Adrenal gland (tissue), 12 donors: ENCODE results near the gene CACNA1C. TPM values are rescaled to one million over a fixed set of nuclear protein-coding genes. Genes with fewer than 3 reads are reported as not detected.

Source experiments
- DNase-seq, 7 donors: peaks; one replicate each; pipeline ENCODE4 v3.0.0-alpha.2; 2019 to 2020
- H3K27ac ChIP-seq, 5 donors: fragments of 200-600 bp; sonication (generic) in 4 of 5; 1 replicate in 3 of 5; 2 replicates in 2 of 5; pipeline versions ENCODE4 v1.5.1 to v1.8.0; 2016 to 2020; ENCODE audit warnings: mild to moderate bottlenecking in 1 of 5
- H3K27me3 ChIP-seq: fragments of 200-600 bp; 2 replicates; pipeline ENCODE4 v1.8.0; 2021
- H3K36me3 ChIP-seq, 2 donors: fragments of 200-600 bp; replicated peaks in 1 of 2; 1 replicate in 1 of 2; 2 replicates in 1 of 2; pipeline versions ENCODE4 v1.5.1 to v1.8.0; 2018 to 2022
- H3K4me1 ChIP-seq, 2 donors: fragments of 200-600 bp; replicated peaks in 1 of 2; 1 replicate in 1 of 2; 2 replicates in 1 of 2; pipeline versions ENCODE4 v1.5.1 to v1.8.0; 2018 to 2021
- H3K4me3 ChIP-seq, 4 donors: fragments of 200-600 bp; sonication (generic) in 3 of 4; one replicate each; pipeline ENCODE4 v1.5.1; 2016 to 2018
- H3K9me3 ChIP-seq, 3 donors: fragments of 200-600 bp; sonication (generic) in 1 of 3; replicated peaks in 1 of 3; 1 replicate in 2 of 3; 2 replicates in 1 of 3; pipeline versions ENCODE4 v1.5.1 to v1.8.0; 2016 to 2021
- POLR2A ChIP-seq, 2 donors: fragments of 450-650 bp; IDR thresholded peaks; one replicate each; pipeline ENCODE4 v1.6.1; 2017; ENCODE audit warnings: antibody characterized with exemption in 2 of 2, mild to moderate bottlenecking in 2 of 2, moderate library complexity in 1 of 2
- WGBS, 4 donors: extraction: QIAGEN DNeasy Blood & Tissue Kit in 2 of 4; methylation state at CpG; one replicate each; pipeline versions ENCODE4 v1.1.5 to v1.1.7; 2013 to 2017; 5-methylcytosine and 5-hydroxymethylcytosine counted together
- intact Hi-C, 2 donors: fragments of 100-400 bp; cut with DNase I; formaldehyde crosslinking; loops; one replicate each; pipeline versions ENCODE4 v1.14.1 to v1.15.0; 2022 to 2023
- polyA plus RNA-seq, 3 donors: library from polyadenylated mRNA; stranded (reverse); fragments of 200-250 nt in 2 of 3; fragments of 350-450 nt in 1 of 3; fragmentation: Illumina TruSeq in 1 of 3; extraction: RNeasy Lipid Tissue Mini Kit (QIAGEN cat#74804) in 1 of 3; gene quantifications; one replicate each; pipeline ENCODE4 v1.2.3, GENCODE V29; 2013 to 2014
- total RNA-seq, 9 donors: library from RNA; depleted of rRNA in 4 of 9; stranded (reverse); fragments of >200 nt in 4 of 9; fragments of 120-200 nt in 1 of 9; fragmentation: NEBNext Ultra II Directional in 1 of 9; extraction: Animal tissue kit (Norgen Biotek cat#: 25700) in 1 of 9; gene quantifications; one replicate each; pipeline versions ENCODE4 v1.1.0 to v1.2.4, GENCODE V29; 2013 to 2023
- TF ChIP-seq, protein P1 (sequence below), 6 experiments: fragments of 450-650 bp in 4 of 6; fragments of 200-600 bp in 2 of 6; sonication (generic) in 1 of 6; IDR thresholded peaks; 1 replicate in 5 of 6; 2 replicates in 1 of 6; pipeline versions ENCODE4 v1.5.1 to v1.8.0; 2016 to 2021; ENCODE audit warnings: antibody characterized with exemption in 6 of 6, mild to moderate bottlenecking in 2 of 6, moderate library complexity in 1 of 6
- donor health status: healthy with polysubstance abuse.
- donor health status: Bipolar disorder and iron deficiency.
- donor health status: DM: yes; HTN: yes; CAD: no.
- donor health status: DM: no; HTN: no; CAD: no.
- donor health status: DM: no; HTN: no; CAD: no.
- donor health status: DM: yes; HTN: yes; CAD: no.

Gene CACNA1C
- total and polyA plus RNA-seq, 12 donors = 1.4 to 5.8 (median 3.5) TPM

DNA sequence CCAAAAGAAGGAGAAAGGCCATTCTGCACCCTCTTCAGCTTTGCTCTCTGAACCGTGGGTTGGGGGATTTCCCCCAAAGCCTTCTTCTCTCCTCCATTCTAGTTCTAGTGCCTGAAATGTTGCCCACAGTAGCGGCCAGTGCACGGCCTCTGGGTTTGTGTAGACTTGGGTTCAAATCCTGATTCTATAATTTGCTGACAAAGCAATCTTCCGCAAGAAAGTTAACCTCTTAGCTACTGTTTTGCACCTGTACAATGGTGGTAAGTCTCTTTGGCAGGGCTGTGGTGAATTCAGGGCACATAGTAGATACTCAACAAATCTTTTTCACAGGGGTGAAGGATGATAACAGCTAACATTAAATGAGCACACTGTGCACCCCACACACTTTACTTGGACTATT lies 5.8 kb upstream of the CACNA1C start:
- no peaks in the 10 kb centered on the region for H3K36me3 ChIP-seq
- intact Hi-C loops = no loop called here
- WGBS, 4 donors = 79 to 84% (median 80%) methylated on average over 4 of the region's 4 CpGs

DNA sequence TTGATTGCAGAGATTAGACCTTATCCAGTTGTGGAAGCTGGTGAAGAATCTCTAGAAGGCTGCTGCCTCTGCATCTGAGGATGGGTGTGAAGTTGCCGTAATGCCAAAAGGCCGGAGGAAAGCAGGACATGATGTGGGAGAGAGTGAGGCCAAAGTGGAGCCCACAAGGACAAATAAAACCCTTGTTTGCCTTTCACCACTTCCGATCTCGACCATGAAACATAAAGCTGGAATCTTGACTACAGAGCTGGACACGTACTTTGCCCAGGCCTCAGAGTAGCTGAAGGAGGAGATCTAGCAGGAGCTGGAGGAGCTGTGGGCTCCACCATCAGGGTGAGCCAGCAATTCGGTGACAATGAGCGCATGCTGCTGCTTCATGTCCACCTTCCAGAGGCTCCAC lies 5.0 kb upstream of the CACNA1C start:
- intact Hi-C loops = no loop called here
- Histone ChIP-seq H3K4me1 (peaks cover 0 to 6% of the 10 kb centered on the region in 2 donors), H3K4me3 (no peak overlapping the region), H3K36me3 (no peaks in the 10 kb centered on the region), H3K27me3 (no peaks in the 10 kb centered on the region), H3K27ac (no peak overlapping the region), H3K9me3 (no peaks in the 10 kb centered on the region)
- TF ChIP-seq, protein P1, sequence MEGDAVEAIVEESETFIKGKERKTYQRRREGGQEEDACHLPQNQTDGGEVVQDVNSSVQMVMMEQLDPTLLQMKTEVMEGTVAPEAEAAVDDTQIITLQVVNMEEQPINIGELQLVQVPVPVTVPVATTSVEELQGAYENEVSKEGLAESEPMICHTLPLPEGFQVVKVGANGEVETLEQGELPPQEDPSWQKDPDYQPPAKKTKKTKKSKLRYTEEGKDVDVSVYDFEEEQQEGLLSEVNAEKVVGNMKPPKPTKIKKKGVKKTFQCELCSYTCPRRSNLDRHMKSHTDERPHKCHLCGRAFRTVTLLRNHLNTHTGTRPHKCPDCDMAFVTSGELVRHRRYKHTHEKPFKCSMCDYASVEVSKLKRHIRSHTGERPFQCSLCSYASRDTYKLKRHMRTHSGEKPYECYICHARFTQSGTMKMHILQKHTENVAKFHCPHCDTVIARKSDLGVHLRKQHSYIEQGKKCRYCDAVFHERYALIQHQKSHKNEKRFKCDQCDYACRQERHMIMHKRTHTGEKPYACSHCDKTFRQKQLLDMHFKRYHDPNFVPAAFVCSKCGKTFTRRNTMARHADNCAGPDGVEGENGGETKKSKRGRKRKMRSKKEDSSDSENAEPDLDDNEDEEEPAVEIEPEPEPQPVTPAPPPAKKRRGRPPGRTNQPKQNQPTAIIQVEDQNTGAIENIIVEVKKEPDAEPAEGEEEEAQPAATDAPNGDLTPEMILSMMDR (IDR thresholded peaks at IDR 0.05) = no peak
- no peak for TF ChIP-seq POLR2A (IDR thresholded peaks at IDR 0.05)
- WGBS, 4 donors = 90 to 93% (median 92%) methylated on average over 7 of the region's 7 CpGs
- DNase-seq = no peak

More for the DNA sequence above, 5.8 kb upstream of the CACNA1C start:
- H3K27ac ChIP-seq = no peak overlapping the region
- no peak overlapping the region for H3K4me3 ChIP-seq
- H3K9me3 ChIP-seq = no peaks in the 10 kb centered on the region
- no peak for DNase-seq
- no peak for TF ChIP-seq POLR2A (IDR thresholded peaks at IDR 0.05)
- TF ChIP-seq, protein P1 (IDR thresholded peaks at IDR 0.05) = no peak
- H3K27me3 ChIP-seq = no peaks in the 10 kb centered on the region
- peaks cover 0 to 4% of the 10 kb centered on the region in 2 donors for H3K4me1 ChIP-seq

DNA sequence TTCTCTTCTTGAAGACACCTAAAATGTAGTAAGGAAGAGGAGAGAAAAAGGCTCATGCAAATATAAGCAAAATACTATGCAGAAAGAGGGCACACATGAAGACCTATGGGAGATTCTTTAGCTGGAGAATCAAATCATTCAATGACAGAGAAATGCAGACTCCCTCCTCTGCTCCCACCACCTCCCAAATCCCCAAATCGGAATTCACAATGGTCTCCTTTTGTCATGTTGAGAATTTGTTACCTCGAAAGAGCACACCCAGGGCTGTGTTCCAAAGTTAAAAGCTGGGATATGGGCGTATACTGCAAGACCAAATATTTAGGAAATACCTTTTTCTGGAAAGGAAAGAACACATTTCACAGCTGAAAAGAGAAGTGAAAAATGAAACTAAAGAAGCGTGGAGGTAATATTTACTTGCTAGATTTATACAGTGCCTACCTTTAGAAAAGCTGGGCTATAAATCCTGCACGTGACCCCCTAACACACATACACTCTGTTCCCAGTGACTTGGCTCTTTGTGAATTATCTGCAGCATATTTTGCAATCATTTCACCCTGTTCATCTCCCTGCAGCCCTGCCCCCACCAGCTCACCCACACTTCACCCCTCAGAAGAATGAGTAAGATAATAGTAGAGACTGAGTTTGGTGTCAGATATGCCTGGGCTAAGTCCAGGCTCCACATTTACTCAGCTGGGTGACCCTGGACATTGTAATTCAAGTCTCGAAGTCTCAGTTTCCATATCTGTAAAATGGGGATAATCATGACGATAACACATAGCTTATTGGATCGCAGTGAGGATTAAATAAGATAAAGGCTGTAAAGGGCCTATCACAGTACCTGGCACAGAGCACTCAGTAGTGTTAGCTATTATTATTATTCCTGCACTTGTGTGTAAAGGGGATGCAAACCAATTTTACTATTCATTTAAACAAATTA lies 2.9 kb upstream of the CACNA1C start:
- H3K36me3 ChIP-seq = no peaks in the 10 kb centered on the region
- H3K27ac ChIP-seq = no peak overlapping the region
- no peak overlapping the region for H3K4me3 ChIP-seq
- DNase-seq = peak in 1 of 7 donors; percentile 13
- H3K4me1 ChIP-seq = peaks cover 0 to 6% of the 10 kb centered on the region in 2 donors
- TF ChIP-seq POLR2A (IDR thresholded peaks at IDR 0.05) = no peak
- TF ChIP-seq, protein P1 (IDR thresholded peaks at IDR 0.05) = no peak
- H3K9me3 ChIP-seq = no peaks in the 10 kb centered on the region
- WGBS, 4 donors = 63 to 66% (median 64%) methylated on average over 8 of the region's 8 CpGs
- intact Hi-C loops = loop anchor here (10.0 kb wide), 2 partner anchors 235 to 535 kb away; no protein-coding TSS in a partner anchor
- H3K27me3 ChIP-seq = no peaks in the 10 kb centered on the region

DNA sequence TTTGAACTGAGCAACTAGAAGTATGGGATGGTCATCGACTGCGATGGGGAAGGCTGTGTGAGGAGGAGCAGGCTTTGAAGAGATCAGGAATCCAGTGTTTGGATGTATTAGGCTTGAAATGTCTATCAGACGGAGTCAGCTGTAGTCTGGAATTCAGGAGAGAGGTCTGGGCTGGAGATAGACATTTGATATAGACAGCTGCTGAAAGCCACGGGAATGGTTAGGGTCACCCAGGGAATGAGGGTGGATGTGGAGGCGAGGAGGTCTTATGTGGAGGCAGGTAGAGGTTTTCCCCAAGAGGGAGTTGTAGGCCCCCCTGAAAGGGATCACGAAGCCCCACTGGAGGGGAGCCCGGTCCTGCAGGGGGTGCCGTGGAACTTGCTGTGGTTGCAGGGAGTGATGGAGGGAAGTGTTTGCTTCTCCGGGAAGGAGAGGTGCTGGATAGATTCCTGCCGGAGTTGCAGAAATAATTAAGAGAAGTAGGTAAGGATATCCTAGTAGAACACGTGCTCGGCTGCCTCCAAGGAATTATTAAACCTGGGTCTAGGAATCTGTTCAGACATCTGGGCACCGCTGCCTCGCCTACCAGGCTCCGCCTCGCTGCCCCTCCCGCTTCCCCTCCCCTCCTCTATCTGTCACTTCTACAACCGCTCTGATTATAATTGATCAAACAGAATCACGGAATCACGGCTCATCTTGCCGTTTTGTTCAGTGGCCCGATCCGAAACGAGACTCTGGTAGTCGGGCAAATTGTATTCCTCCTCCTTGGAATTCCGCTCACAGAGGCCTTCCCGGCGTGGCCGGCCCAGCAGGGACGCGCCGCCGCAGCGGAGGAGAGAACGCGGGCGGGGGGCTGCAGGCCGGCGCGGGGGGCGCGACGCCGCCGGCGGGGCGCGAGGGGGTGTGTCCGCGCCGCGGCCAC lies 826 bp upstream of the CACNA1C start:
- Histone ChIP-seq H3K4me3 (peak overlapping the region in 1 of 4 donors; percentile 69), H3K9me3 (no peaks in the 10 kb centered on the region), H3K36me3 (no peaks in the 10 kb centered on the region), H3K27me3 (no peaks in the 10 kb centered on the region), H3K27ac (peak overlapping the region in 1 of 5 donors; percentile 82), H3K4me1 (peaks cover 0 to 6% of the 10 kb centered on the region in 2 donors)
- TF ChIP-seq, protein P1 (IDR thresholded peaks at IDR 0.05) = no peak
- TF ChIP-seq POLR2A (IDR thresholded peaks at IDR 0.05) = no peak
- 8 to 18% (median 10%) methylated on average over 24 to 52 of the region's 52 CpGs for WGBS, 4 donors
- intact Hi-C loops = loop anchor here (10.0 kb wide), 2 partner anchors 233 to 533 kb away; no protein-coding TSS in a partner anchor
- no peak for DNase-seq
